ENCODE measurements around the gene GALNT16. TPM values are rescaled to one million over a fixed set of nuclear protein-coding genes. Genes with fewer than 3 reads are reported as not detected.

GALNT16 gene
- total RNA-seq, 1 donor from 2014 or later = not detected

DNA sequence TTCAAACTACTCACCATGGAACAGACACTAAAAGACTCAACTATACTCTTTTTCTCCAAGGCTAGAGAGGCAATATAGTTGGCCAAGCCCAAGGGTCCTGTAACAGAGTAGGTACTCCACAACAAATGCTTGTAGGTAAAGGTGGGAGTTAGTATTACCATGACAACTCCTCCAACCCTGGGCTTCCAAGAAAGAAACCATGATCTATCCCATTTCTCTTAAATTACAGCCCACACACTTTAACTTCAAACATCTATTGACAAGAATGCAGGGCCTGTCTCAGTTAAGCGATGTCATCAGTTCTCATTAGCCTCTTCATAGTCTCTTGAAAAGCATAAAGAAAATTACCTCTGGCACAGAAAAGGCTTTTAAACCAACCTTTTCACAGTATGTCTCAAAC, 113.1 kb downstream of the GALNT16 start:
- H3K36me3 ChIP-seq (ENCODE audit: control insufficient read depth, insufficient read depth, low read length) = no peaks in the 10 kb centered on the region
- DNase-seq (ENCODE audit: low read depth) (no peak), FAIRE-seq (no peak)
- TF ChIP-seq, protein P1, sequence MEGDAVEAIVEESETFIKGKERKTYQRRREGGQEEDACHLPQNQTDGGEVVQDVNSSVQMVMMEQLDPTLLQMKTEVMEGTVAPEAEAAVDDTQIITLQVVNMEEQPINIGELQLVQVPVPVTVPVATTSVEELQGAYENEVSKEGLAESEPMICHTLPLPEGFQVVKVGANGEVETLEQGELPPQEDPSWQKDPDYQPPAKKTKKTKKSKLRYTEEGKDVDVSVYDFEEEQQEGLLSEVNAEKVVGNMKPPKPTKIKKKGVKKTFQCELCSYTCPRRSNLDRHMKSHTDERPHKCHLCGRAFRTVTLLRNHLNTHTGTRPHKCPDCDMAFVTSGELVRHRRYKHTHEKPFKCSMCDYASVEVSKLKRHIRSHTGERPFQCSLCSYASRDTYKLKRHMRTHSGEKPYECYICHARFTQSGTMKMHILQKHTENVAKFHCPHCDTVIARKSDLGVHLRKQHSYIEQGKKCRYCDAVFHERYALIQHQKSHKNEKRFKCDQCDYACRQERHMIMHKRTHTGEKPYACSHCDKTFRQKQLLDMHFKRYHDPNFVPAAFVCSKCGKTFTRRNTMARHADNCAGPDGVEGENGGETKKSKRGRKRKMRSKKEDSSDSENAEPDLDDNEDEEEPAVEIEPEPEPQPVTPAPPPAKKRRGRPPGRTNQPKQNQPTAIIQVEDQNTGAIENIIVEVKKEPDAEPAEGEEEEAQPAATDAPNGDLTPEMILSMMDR (IDR thresholded peaks at IDR 0.05; ENCODE audit: insufficient read depth, low read length, severe bottlenecking) = no peak
- no peak overlapping the region for H3K4me3 ChIP-seq (ENCODE audit: low read depth, low read length)
- no peaks in the 10 kb centered on the region for H3K27me3 ChIP-seq (ENCODE audit: control insufficient read depth, insufficient read depth, low read length)

DNA sequence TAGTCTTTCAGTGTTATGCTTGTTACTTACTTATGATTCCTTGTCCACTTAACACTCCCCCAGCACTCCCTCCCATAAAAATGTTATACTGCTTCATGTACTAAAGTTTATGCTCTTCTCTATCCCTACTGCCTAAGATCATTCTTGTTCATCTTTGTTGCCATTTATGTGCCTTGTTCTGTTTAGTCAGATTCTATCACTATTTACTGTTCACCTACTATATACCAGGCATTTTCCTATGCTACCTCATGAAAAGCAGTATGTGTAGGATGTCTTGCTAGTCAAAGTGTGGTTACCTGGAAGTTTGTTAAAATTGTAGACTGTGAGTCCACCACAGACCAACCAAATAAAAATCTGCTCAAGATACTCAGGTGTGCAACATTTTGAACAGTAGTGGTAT, 114.3 kb downstream of the GALNT16 start:
- Histone ChIP-seq H3K27me3 (ENCODE audit: control insufficient read depth, insufficient read depth, low read length) (no peaks in the 10 kb centered on the region), H3K4me3 (ENCODE audit: low read depth, low read length) (no peak overlapping the region), H3K36me3 (ENCODE audit: control insufficient read depth, insufficient read depth, low read length) (no peaks in the 10 kb centered on the region)
- FAIRE-seq (no peak), DNase-seq (ENCODE audit: low read depth) (no peak)
- TF ChIP-seq, protein P1 (IDR thresholded peaks at IDR 0.05; ENCODE audit: insufficient read depth, low read length, severe bottlenecking) = no peak

DNA sequence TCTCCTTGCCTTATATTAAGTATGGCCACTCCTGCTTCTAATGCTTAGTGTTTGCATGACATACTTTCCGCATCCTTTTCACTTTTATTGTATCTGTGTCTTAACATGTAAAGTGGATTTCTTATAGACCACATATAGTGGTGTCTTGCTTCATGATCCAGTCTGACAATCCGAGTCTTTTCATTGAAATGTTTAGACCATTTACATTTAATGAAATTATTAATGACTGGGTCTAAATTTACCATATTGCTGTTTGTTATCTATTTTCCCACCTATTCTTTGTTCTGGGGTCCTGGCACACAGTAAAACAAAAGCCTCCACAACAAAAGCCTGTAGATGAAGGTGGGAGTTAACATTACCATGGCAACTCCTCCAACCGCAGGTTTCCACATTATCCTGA, 115.2 kb downstream of the GALNT16 start:
- TF ChIP-seq, protein P1 (IDR thresholded peaks at IDR 0.05; ENCODE audit: insufficient read depth, low read length, severe bottlenecking) = no peak
- H3K4me3 ChIP-seq (ENCODE audit: low read depth, low read length) = no peak overlapping the region
- H3K36me3 ChIP-seq (ENCODE audit: control insufficient read depth, insufficient read depth, low read length) = peaks cover 4% of the 10 kb centered on the region
- FAIRE-seq (no peak), DNase-seq (ENCODE audit: low read depth) (no peak)
- no peaks in the 10 kb centered on the region for H3K27me3 ChIP-seq (ENCODE audit: control insufficient read depth, insufficient read depth, low read length)

DNA sequence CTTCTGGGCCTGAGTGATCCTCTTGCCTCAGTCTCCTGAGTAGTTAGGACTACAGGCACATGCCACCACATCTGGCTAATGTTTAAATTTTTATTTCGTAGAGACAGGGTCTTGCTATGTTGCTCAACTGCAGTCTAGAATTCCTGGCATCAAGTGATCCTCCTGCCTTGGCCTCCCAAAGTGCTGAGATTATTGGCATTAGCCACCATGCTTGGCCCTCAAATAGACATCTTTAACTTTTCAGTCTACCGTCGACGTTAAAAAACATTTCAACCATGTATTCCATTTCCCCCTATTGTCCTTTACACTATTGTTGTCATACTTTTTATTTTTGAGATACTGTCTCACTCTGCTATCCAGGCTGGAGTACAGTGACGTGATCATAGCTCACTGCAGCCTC, 115.8 kb downstream of the GALNT16 start:
- H3K27me3 ChIP-seq (ENCODE audit: control insufficient read depth, insufficient read depth, low read length) = no peaks in the 10 kb centered on the region
- no peak overlapping the region for H3K4me3 ChIP-seq (ENCODE audit: low read depth, low read length)
- TF ChIP-seq, protein P1 (IDR thresholded peaks at IDR 0.05; ENCODE audit: insufficient read depth, low read length, severe bottlenecking) = no peak
- DNase-seq (ENCODE audit: low read depth) (no peak), FAIRE-seq (no peak)
- peaks cover 4% of the 10 kb centered on the region for H3K36me3 ChIP-seq (ENCODE audit: control insufficient read depth, insufficient read depth, low read length)

DNA sequence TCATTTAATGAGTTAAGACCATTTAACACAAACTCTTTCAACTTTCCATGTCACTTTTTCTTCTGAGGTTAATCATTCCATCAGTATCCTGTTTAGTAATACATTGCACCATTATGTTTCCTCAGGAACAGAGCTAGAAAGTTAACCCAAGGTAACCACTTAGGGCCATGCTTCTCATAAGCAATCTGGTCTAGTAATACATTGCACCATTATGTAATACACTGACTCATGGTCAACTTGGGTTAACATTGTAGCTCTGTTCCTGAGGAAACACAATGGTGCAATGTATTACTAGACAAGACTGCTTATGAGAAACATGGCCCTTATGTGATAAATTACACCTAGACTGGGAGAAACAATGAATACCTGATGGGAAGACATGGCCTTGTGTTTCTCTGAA, 116.5 kb downstream of the GALNT16 start:
- DNase-seq (ENCODE audit: low read depth) (peak; percentile 92), FAIRE-seq (no peak)
- Histone ChIP-seq H3K4me3 (ENCODE audit: low read depth, low read length) (no peak overlapping the region), H3K27me3 (ENCODE audit: control insufficient read depth, insufficient read depth, low read length) (no peaks in the 10 kb centered on the region), H3K36me3 (ENCODE audit: control insufficient read depth, insufficient read depth, low read length) (peaks cover 4% of the 10 kb centered on the region)
- TF ChIP-seq, protein P1 (IDR thresholded peaks at IDR 0.05; ENCODE audit: insufficient read depth, low read length, severe bottlenecking) = no peak

DNA sequence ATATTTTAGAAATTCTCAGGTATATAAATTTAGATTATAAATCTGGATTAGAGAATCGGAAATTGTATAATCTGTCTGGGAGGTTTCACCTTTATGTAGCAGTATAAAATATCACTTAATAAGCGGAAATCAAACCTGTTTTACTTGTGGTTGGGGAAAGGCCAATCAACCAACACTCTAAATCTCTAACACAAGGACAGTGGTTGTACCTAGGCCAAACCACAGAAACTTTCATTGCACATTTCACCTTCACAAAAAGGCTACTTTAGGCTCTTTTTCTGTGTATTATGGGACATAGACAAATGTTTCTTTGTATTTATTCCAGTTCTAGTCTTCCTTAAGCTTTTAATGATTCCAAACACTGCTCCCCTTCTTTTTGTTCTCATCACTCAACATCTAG, 118.3 kb downstream of the GALNT16 start:
- FAIRE-seq = no peak
- H3K36me3 ChIP-seq (ENCODE audit: control insufficient read depth, insufficient read depth, low read length) = peaks cover 5% of the 10 kb centered on the region
- no peaks in the 10 kb centered on the region for H3K27me3 ChIP-seq (ENCODE audit: control insufficient read depth, insufficient read depth, low read length)
- TF ChIP-seq, protein P1 (IDR thresholded peaks at IDR 0.05; ENCODE audit: insufficient read depth, low read length, severe bottlenecking) = no peak
- no peak overlapping the region for H3K4me3 ChIP-seq (ENCODE audit: low read depth, low read length)
- DNase-seq (ENCODE audit: low read depth) = peak; percentile 41
